ENCODE measurements around the gene ADM2.
A peak's percentile ranks its signal among the peaks of the same experiment; 100 is the strongest.
"Not testable (repeated sequence)": the region's sequence is repeated elsewhere in the genome, so short reads cannot be mapped to it uniquely, and the experiment has no call there.

ADM2 gene

GRCh38 chr22:50506611-50507420 lies 25.5 kb downstream of the ADM2 start:
- DNase-seq (ENCODE audit: low read depth), result no peak

GRCh38 chr22:50507421-50507990 lies 26.2 kb downstream of the ADM2 start, which contains the start of gene LMF2:
LMF2 (minus strand) TSS chr22:50507702; CDS start chr22:50507675, 27 bp downstream.
- peak; percentile 85 for DNase-seq (ENCODE audit: low read depth)

DNA sequence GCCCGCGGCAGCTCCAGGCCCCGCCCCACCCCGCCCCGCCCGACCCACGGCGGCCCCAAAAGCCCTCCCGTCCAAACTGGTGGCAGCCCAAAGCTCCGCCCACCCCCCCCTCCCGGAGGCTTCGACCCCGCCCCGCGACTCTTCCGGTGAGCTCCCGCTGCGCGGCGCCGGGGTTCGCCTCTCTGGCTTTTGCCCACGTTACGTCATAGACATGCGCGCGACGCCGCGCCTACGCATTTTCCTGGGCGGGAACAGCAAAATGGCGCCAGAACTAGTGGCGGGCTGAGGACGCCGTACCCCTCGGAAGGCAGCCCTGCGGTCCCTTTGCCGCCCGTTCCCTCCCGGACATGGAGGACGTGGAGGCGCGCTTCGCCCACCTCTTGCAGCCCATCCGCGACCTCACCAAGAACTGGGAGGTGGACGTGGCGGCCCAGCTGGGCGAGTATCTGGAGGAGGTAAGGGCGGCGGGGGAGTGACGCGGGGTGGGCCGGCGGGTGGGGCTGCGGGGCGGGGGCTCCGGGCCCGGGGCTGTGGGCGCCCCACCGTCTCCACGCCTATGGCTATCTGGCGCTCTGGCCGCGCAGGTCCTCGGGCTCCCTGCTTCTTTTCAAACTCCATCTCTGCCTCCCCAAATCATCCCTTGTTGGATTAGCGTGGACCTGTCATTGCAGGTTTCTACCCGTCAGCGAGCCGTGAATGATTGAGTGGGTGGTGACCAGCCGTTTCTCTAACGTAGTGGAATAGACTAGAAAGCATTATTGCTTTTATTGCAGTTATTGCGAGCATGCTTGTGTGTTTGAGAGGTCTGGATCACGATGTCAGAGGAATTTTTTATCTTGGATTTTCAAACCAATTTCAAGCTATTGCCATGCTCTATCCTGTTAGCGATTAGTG lies 26.9 kb downstream of the ADM2 start, which contains the start of gene NCAPH2:
NCAPH2 (plus strand) TSS at position 234 of the 894 bp plus-strand sequence; CDS start at position 348, 114 bp downstream.
- peak; percentile 93 for DNase-seq (ENCODE audit: low read depth)

DNA sequence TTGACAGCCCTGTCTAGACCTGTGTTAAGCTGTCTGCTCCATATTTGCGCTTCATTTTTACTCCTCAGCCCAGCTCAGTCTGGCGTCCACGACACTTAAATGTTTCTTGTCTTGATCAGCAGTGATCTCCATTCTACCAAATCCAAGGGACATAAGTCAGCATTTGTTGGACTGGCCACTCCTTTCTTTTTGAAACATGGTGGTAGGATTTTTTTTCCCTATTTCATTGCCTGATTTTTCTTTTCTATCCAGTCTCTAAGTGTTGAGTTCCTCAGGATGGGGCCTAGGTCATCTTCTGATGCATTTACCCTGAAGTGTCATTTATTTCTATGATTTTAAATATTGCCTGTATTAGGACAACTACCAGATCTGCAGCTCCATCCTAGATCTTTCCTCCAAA lies 27.6 kb downstream of the ADM2 start:
- no peak for DNase-seq (ENCODE audit: low read depth)

- DNase-seq (ENCODE audit: low read depth), result no peak
Observed at GRCh38 chr22:50513175-50513574, 31.8 kb downstream of the ADM2 start.

GRCh38 chr22:50516068-50516467 lies 34.7 kb downstream of the ADM2 start:
- no peak for DNase-seq (ENCODE audit: low read depth)

- DNase-seq (ENCODE audit: low read depth), result no peak
Observed at GRCh38 chr22:50516891-50517290, 35.5 kb downstream of the ADM2 start.

DNA sequence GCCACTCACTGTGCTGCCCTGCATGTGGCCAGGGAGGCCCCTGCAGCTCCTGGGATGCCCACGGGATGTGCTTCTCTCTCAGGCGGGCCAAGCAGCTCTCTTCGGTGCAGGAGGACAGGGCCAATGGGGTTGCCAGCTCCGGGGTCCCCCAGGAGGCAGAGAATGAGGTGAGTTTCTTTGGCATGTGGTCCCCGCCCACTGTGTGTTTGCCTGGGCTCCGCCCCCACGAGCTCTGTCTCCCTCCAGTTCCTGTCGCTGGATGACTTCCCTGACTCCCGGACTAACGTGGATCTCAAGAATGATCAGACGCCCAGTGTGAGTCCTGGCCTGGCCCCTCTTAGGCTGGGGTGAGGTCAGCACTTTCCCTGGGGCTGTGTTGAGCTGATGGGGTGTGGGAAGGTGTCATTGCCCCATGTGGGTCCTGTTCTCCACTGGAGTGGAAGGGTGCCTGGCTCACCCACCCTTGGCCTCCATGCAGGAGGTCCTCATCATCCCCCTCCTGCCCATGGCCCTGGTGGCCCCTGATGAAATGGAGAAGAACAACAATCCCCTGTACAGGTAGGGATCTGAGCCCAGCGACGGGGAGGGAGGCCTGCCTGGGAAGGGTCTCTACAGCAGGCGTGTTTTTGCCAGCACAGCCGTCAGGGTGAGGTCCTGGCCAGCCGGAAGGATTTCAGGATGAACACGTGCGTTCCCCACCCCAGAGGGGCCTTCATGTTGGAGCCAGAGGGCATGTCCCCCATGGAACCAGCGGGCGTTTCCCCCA lies 36.3 kb downstream of the ADM2 start:
- DNase-seq (ENCODE audit: low read depth), result no peak

GRCh38 chr22:50518606-50519005 lies 37.3 kb downstream of the ADM2 start:
- no peak for DNase-seq (ENCODE audit: low read depth)

DNA sequence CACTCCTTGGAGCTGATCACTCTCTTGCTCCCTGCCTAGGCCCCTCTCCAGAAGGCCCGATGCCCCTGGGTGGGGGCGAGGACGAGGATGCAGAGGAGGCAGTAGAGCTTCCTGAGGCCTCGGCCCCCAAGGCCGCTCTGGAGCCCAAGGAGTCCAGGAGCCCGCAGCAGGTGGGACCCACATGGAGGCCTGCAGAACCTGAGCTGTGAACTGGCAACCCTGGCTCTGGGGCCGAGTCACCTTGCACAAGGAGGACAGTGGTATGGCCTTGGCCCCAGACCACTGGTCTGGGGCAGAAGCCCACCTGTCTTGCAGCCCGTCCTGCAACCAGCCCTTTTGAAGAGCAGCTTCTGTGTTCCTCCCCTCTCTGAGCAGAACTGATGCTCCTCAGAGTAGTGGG lies 37.8 kb downstream of the ADM2 start:
- no peak for DNase-seq (ENCODE audit: low read depth)

DNA sequence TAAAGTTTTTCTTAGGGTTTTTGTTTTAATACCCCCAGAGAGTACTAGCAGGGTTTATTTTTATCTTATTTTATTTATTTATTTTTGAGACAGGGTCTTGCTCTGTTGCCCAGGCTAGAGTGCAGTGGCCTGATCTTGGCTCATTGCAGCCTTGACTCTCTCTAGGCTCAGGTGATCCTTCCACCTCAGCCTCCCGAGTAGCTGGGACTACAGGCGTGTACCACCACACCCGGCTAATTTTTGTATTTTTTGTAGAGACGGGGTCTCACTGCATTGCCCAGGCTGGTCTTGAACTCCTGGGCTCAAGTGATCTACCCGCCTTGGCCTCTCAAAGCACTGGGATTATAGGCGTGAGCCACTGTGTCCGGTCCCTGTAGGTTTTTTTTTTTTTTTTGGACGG lies 38.8 kb downstream of the ADM2 start:
- DNase-seq (ENCODE audit: low read depth), result not testable (repeated sequence)

GRCh38 chr22:50520826-50521453 lies 39.6 kb downstream of the ADM2 start:
- no peak for DNase-seq (ENCODE audit: low read depth)

DNA sequence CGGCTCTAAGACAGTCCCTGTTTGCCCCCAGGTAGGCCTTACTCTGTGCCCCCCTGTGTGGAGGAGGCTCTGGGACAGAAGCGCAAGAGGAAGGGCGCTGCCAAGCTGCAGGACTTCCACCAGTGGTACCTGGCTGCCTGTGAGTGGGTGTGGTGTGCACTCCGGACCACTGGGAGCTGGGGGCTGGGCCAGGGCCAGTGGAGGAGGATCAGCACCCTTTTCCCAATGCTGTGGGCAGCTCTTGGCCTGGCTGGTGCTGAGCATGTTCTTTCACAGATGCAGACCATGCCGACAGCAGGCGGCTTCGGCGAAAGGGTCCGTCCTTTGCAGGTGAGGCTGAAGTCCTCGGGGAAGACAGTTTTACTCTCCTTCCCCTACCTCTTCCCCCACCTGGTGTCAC lies 40.4 kb downstream of the ADM2 start:
- DNase-seq (ENCODE audit: low read depth), result no peak

DNA sequence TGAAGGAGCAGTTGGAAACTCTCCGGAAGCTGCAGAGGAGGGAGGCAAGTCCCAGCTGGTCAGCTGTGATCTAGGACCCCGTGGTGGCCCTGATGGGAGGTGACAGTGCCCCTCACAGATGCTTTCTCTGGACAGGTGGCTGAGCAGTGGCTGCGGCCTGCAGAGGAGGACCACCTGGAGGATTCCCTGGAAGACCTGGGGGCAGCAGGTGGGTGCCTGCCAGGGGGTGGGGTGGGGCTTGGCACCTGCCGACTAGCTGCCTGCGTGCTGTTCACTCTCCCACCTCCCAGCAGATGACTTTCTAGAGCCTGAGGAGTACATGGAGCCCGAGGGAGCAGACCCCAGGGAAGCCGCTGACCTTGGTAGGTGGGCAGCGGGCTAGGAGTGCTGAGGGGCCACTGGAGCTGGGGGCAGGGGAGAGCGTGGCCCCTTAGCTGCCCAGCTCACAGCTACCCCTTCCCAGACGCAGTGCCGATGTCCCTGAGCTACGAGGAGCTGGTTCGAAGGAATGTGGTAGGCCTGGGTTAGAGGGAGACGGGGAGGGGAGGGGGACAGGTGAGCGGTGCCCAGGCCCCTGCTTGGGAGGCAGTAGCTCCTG lies 41.0 kb downstream of the ADM2 start:
- no peak for DNase-seq (ENCODE audit: low read depth)

DNA sequence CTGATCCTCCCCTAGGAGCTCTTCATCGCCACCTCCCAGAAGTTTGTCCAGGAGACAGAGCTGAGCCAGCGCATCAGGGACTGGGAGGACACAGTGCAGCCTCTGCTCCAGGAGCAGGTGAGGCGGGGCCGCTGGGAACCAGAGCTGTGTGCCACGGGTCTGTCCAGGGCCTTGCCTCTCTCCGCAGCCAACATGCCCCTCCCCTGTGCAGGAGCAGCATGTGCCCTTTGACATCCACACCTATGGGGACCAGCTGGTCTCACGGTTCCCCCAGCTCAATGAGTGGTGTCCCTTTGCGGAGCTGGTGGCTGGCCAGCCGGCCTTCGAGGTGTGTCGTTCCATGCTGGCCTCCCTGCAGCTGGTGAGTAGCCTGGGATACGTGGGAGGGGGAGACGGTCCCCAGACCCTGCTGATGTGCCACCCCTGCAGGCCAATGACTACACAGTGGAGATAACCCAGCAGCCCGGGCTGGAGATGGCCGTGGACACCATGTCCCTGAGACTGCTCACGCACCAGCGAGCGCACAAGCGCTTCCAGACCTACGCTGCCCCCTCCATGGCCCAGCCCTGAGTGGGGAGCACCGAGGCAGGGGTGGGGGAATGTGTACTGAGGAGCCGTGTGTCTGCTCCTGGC lies 41.6 kb downstream of the ADM2 start:
- DNase-seq (ENCODE audit: low read depth), result no peak

- DNase-seq (ENCODE audit: low read depth), result no peak
Observed at GRCh38 chr22:50523458-50523805, 42.1 kb downstream of the ADM2 start.

- DNase-seq (ENCODE audit: low read depth), result no peak
Observed at GRCh38 chr22:50523806-50524675, 42.7 kb downstream of the ADM2 start.

GRCh38 chr22:50524676-50525103 lies 43.3 kb downstream of the ADM2 start:
- DNase-seq (ENCODE audit: low read depth), result no peak

DNA sequence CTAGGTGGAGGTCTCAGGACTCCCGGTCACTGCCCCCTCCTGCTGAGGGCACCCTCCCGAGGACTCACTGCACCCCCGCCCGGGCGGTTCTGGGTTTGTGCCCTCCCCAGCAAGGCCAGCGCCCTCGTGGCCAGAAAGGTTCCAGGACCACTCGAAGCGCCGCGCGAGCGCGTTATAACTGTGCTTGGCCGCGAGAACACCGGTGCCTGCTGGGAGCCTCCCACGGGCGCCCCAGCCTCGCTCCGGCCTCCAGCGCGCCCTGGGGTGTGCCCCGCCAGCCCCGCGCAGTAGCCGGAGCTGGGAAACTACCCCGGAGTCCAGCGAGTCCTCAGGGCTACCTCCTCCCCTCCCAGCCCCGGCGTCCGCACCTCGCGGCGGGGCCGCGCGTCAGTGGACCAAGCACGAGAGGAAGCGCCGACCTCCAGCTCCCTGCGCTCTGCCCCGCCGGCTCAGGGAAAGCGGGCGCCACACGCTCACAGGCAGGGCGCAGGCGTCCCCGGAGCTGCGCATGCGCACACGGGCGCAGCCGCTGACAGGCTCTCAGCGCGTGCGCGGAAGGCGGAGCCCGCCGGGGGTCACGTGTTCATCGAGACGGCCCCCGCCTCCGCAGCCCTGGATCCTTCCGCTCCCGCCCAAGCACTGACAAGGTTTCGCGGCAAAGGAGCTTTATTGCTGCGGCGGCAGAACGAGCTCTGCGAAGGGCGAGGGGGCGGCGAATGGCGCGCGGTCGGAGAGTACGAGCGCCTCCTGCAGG lies 43.9 kb downstream of the ADM2 start, which contains the start of gene SCO2:
SCO2 (minus strand) TSS at position 495 of the 754 bp plus-strand sequence. CDS start 1,187 bp downstream, outside the sequence.
- DNase-seq (ENCODE audit: low read depth), result peak; percentile 93
